GM19238 (cell line): Measurements from ENCODE around the gene ISOC1.

ENCODE experiments used
- DNase-seq: peaks from one replicate; pipeline ENCODE4 v3.0.0; 2011; ENCODE audit warnings: low spot score; ENCODE audit not compliant: insufficient read length

Gene ISOC1

DNA sequence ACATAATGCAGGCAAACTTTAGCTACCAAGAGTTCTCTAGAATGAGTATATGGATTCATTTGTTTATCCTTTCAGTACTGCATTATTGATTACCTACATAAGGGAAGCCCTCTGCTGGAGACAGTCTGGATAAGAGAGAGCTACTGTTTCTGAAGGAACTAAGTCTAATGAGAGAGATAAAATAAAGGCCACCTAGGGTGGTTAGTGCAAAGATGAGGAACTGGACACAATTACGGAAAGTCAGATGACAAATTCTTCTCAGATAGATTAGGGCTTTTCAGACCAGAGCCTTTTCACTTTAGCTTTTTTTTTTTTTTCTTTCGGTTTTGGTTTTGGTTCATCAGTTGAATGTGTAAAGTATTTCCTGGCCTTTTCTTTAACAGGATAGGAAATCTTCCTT is 31.3 kb downstream of the ISOC1 start:
- no peak for DNase-seq

DNA sequence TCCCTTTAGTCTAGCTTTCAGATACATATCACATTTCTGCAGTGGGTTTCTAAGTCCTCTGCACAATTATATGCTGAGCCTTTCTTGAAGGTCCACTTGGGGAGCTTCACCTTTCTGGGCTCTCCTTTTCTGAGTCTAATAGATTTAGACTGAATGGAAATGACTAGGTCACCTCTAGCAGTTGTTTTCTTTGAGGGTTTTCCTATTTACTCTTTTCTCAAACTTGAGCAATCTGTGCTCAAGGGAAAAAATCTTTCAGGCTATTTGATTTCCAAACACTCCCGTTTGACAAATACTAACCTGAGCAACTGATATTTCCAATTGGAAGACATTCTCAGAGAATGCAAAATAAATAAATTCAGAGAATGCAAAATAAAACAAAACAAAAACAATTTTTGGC is 39.0 kb downstream of the ISOC1 start:
- no peak for DNase-seq

DNA sequence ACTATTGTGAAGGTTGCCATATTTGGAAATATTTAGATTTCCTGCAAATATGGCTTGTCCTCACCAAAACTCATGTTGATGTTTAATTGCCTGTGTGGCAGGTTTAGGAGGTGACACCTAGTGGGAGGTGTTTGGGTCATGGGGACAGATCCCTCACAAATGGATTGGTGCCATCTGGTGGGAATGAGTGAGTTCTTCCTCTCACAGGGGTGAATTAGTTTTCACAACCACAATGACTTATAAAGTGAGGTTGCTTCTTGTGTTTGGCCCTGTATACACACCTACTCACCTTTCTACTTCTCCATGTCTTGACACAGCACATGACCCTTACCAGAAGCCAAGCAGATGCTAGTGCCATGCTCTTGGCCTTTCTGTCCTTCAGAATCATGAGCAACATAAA is 41.1 kb downstream of the ISOC1 start:
- no peak for DNase-seq

DNA sequence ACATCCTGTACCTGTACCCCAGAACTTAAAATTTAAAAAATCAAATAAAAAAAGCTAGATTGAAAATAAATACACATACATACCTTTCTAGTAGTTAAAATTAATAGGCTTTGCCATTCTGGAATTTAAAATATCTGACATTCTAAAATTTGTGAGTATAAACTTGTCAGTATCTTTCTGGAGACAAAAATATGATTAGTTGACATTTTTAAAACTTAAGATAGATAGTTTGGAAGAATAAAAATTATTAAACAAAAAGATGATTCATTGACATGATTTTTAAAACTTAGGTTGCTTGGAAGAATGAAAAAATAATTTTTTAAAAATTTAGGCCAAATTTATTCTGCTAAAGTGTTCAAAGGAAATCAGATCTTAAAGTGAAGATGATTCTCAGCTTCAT is 43.1 kb downstream of the ISOC1 start:
- no peak for DNase-seq

DNA sequence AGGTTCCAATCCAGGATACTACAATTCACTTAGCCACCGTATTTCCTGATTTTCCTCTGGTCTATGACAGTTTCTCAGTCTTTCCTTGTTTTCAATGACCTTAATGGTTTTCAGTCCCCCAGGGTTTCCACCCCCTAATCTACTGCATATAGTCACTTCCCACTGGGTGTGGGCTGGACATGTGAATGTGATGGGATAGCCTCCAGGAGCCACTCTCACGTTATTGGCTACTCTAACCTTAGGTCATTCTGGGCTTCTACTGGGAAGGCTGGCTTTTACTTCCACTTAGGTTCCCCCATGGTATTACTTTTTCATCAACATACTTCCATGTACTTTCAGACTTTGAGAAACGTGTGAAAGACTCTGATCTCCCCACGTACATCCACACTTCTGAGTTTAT is 46.5 kb downstream of the ISOC1 start:
- no peak for DNase-seq

DNA sequence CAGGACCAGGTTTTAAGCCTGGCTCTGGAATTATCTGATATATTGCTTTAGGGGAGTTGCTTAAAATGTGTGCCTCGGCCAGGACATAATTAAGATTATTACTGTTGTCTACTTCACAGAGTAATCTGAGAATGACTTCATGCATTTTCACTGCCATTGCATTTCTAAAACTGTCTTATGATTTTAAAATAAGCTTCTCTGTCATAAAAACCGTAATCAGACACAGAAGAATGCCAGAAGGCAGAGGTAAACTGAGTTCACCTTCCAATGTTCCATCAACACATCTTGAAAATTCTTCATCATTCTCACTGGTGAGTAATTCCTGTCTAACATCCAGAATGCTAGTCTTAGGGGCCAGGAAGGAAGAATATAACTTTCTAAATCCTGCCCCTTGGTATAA is 47.1 kb downstream of the ISOC1 start:
- no peak for DNase-seq

DNA sequence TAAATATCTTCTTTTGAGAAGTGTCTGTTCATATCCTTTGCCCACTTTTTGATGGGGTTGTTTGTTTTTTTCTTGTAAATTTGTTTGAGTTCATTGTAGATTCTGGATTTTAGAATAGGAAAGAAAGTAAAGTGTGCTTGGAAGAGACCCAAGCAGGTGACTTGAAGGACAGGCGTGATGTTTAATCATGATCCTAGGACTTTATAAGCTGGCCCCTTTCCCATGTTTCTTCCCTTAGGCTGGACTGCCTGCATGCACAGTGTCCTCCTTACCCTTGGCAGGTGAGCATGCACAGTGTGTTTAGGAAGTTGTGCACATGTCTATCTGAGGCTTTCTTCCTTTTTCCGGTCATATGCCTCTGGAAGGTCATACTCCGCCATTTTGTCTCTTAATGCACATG is 61.3 kb downstream of the ISOC1 start:
- DNase-seq: no peak

DNA sequence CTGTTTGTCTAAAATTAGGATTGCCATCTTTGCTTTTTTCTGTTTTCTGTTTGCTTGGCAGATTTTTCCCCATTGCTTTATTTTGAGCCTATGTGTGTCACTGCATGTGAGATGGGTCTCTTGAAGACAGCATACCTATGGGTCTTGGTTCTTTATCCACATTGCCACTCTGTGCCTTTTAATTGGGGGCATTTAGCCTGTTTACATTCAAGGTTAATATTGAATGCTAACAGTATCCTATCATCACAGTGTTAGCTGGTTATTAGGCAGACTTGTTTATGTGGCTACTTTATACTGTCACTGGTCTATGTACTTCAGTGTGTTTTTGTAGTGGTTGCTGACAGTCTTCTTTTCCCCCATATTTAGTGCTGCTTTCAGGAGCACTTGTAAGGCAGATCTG is 67.3 kb downstream of the ISOC1 start:
- DNase-seq: no peak
